ENCODE results near the gene CA11. TPM values are rescaled to one million over a fixed set of nuclear protein-coding genes. Genes with fewer than 3 reads are reported as not detected.

The CA11 gene
- total RNA-seq, 4 donors from 2014 or later = 1.6 to 3.5 (median 2.6) TPM

GRCh38 chr19:48665786-48666185 is 19.8 kb upstream of the CA11 start:
- H3K27ac ChIP-seq = no peak overlapping the region
- H3K27me3 ChIP-seq = no peaks in the 10 kb centered on the region
- ATAC-seq (no peak), DNase-seq (no peak)
- intact Hi-C loops (cut with DNase I; ENCODE audit: low total_unique reads) (no loop called here), in situ Hi-C loops (cut with MboI; ENCODE audit: low sequenced_read_pairs in 4 of 4) (no loop called here)
- TF ChIP-seq POLR2A (IDR thresholded peaks at IDR 0.05) (no peak), CTCF (IDR thresholded peaks at IDR 0.05 in 4 of 5, conservative IDR thresholded peaks at IDR 0.05 in 1 of 5) (no peak)
- no peaks in the 10 kb centered on the region for H3K4me1 ChIP-seq
- no peak overlapping the region for H3K4me3 ChIP-seq
- no peaks in the 10 kb centered on the region for H3K9me3 ChIP-seq
- no peaks in the 10 kb centered on the region for H3K36me3 ChIP-seq

DNA sequence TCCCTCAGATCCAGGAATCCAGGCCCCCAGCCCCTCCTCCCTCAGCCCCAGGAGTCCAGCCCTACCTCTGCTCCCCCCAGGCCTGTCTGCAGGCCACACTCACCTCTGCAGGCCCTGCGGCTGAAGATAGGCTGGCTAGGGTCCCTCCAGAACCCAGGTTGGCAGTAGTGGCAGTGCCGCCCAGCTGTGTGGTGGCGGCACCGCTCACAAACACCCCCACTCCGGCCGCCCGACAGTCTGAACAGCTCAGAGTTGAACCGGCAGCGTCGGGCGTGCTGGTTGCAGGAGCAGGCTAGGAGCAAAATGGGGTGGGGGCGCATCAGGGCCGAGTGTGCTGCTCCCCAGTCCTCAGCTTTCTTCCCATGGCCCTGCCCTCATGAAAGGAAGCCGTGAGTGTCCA is 18.5 kb upstream of the CA11 start:
- ATAC-seq = no peak
- in situ Hi-C loops (cut with MboI; ENCODE audit: low sequenced_read_pairs in 4 of 4) = no loop called here

DNA sequence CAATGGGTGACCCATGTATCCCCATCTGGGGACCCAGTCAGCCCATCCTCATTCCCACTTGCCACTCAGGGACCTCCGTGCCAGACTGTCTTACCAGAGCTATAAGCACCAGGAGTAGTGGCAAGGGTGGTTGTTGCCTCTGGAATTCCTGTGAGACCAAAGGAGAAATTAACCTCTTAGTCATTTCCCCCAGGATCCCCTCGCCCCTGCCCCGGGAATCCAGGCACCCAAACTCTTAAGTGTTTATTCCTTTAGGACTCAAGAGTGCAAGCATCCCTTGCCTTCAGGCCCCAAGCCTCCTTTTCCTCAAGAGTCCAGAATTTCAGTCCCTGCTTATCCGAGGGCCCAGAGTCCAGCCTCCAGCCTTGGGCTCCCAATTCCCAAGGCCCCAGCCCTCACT is 17.7 kb upstream of the CA11 start:
- ATAC-seq (no peak), DNase-seq (no peak)
- H3K4me1 ChIP-seq = no peaks in the 10 kb centered on the region
- intact Hi-C loops (cut with DNase I; ENCODE audit: low total_unique reads) = no loop called here
- no peaks in the 10 kb centered on the region for H3K36me3 ChIP-seq
- TF ChIP-seq CTCF (IDR thresholded peaks at IDR 0.05 in 4 of 5, conservative IDR thresholded peaks at IDR 0.05 in 1 of 5) (no peak), POLR2A (IDR thresholded peaks at IDR 0.05) (no peak)
- no peaks in the 10 kb centered on the region for H3K9me3 ChIP-seq
- no peak overlapping the region for H3K4me3 ChIP-seq
- H3K27ac ChIP-seq = no peak overlapping the region
- H3K27me3 ChIP-seq = no peaks in the 10 kb centered on the region
- in situ Hi-C loops (cut with MboI; ENCODE audit: low sequenced_read_pairs in 4 of 4) = no loop called here

More for the DNA sequence above, 18.5 kb upstream of the CA11 start:
- Histone ChIP-seq H3K36me3 (no peaks in the 10 kb centered on the region), H3K9me3 (no peaks in the 10 kb centered on the region), H3K27ac (no peak overlapping the region), H3K4me1 (no peaks in the 10 kb centered on the region), H3K4me3 (no peak overlapping the region), H3K27me3 (no peaks in the 10 kb centered on the region)
- TF ChIP-seq CTCF (IDR thresholded peaks at IDR 0.05 in 4 of 5, conservative IDR thresholded peaks at IDR 0.05 in 1 of 5) (no peak), POLR2A (IDR thresholded peaks at IDR 0.05) (no peak)
- intact Hi-C loops (cut with DNase I; ENCODE audit: low total_unique reads) = no loop called here
- no peak for DNase-seq

DNA sequence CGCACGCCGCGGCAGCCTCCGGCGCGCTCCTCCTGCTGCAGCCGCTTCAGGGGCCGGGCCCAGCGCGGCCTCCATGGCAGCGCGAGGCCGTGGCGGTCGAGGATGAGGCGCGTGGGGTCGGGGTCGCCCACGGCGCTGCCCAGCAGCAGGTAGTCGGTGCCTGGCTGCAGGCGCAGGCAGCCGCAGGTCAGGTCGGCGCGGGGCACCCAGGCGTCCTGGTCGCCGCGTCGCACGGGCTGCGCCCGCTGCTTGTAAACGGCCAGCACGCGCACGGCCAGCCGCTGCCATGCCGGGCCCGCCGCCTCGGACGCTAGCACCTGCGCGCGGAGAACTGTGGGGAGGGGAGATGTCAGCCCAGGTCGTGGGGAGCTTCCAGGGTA is 15.7 kb upstream of the CA11 start:
- DNase-seq = no peak
- intact Hi-C loops (cut with DNase I; ENCODE audit: low total_unique reads) = no loop called here
- Histone ChIP-seq H3K36me3 (no peaks in the 10 kb centered on the region), H3K4me3 (no peak overlapping the region), H3K27me3 (no peaks in the 10 kb centered on the region), H3K4me1 (no peaks in the 10 kb centered on the region), H3K9me3 (no peaks in the 10 kb centered on the region), H3K27ac (no peak overlapping the region)
- in situ Hi-C loops (cut with MboI; ENCODE audit: low sequenced_read_pairs in 4 of 4) = no loop called here
- no peak for ATAC-seq
- no peak for TF ChIP-seq POLR2A (IDR thresholded peaks at IDR 0.05)
- TF ChIP-seq CTCF (IDR thresholded peaks at IDR 0.05 in 4 of 5, conservative IDR thresholded peaks at IDR 0.05 in 1 of 5) = no peak
